Rectal smooth muscle tissue (tissue), 1 donor: ENCODE data around the gene KCTD16.

Experiments used
- H3K27ac ChIP-seq: one replicate; pipeline ENCODE4 v1.7.0; 2013; ENCODE audit warnings: low read depth, low read length, inconsistent platforms
- H3K27me3 ChIP-seq: one replicate; pipeline ENCODE4 v1.7.0; 2013; ENCODE audit warnings: low read length; ENCODE audit not compliant: control insufficient read depth, insufficient read depth
- H3K36me3 ChIP-seq: one replicate; pipeline ENCODE4 v1.7.0; 2013; ENCODE audit warnings: low read length; ENCODE audit not compliant: control insufficient read depth, insufficient read depth
- H3K4me1 ChIP-seq: one replicate; pipeline ENCODE4 v1.7.0; 2013; ENCODE audit warnings: low read length; ENCODE audit not compliant: control insufficient read depth, insufficient read depth
- H3K4me3 ChIP-seq: one replicate; pipeline ENCODE4 v1.7.0; 2013; ENCODE audit warnings: low read length
- H3K9ac ChIP-seq: one replicate; pipeline ENCODE4 v1.7.0; 2013; ENCODE audit warnings: low read length

KCTD16 gene

GRCh38 chr5:144378681-144379080 lies 208.0 kb downstream of the KCTD16 start:
- no peak overlapping the region for H3K4me3 ChIP-seq
- no peaks in the 10 kb centered on the region for H3K4me1 ChIP-seq
- H3K27me3 ChIP-seq: no peaks in the 10 kb centered on the region
- no peak overlapping the region for H3K27ac ChIP-seq
- H3K9ac ChIP-seq: no peak overlapping the region
- no peaks in the 10 kb centered on the region for H3K36me3 ChIP-seq

GRCh38 chr5:144385597-144385996 lies 214.9 kb downstream of the KCTD16 start:
- H3K4me3 ChIP-seq: no peak overlapping the region
- no peak overlapping the region for H3K9ac ChIP-seq
- H3K4me1 ChIP-seq: no peaks in the 10 kb centered on the region
- H3K27me3 ChIP-seq: no peaks in the 10 kb centered on the region
- no peaks in the 10 kb centered on the region for H3K36me3 ChIP-seq
- H3K27ac ChIP-seq: no peak overlapping the region

GRCh38 chr5:144386315-144386714 lies 215.6 kb downstream of the KCTD16 start:
- H3K9ac ChIP-seq: no peak overlapping the region
- H3K4me3 ChIP-seq: no peak overlapping the region
- no peak overlapping the region for H3K27ac ChIP-seq
- no peaks in the 10 kb centered on the region for H3K4me1 ChIP-seq
- no peaks in the 10 kb centered on the region for H3K36me3 ChIP-seq
- H3K27me3 ChIP-seq: no peaks in the 10 kb centered on the region

DNA sequence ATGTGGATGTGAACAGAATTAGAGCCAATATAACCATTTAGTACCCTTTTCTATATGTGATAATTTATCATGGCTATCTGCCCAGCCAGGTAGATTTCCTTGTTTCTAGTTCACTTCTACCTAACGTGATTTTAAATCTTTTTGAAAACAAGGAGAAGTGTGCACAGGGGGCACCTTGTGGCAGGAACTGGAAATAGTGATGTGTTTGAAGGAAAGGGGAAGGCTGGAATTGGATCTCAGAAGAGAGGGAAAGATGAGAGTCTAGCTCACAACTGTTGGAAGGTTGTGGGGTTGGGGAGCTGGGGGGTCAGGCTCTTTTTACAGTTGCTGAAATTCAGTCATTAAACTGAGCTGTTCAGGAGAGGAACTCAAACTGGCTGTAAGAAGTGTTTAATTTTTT lies 219.5 kb downstream of the KCTD16 start:
- Histone ChIP-seq H3K27ac (no peak overlapping the region), H3K27me3 (no peaks in the 10 kb centered on the region), H3K4me3 (no peak overlapping the region), H3K9ac (no peak overlapping the region), H3K36me3 (no peaks in the 10 kb centered on the region), H3K4me1 (no peaks in the 10 kb centered on the region)

GRCh38 chr5:144391044-144391443 lies 220.4 kb downstream of the KCTD16 start:
- H3K36me3 ChIP-seq: no peaks in the 10 kb centered on the region

GRCh38 chr5:144393641-144394435 lies 223.2 kb downstream of the KCTD16 start:
- H3K36me3 ChIP-seq: no peaks in the 10 kb centered on the region

More at GRCh38 chr5:144391044-144391443, 220.4 kb downstream of the KCTD16 start:
- no peak overlapping the region for H3K27ac ChIP-seq
- H3K27me3 ChIP-seq: no peaks in the 10 kb centered on the region
- H3K4me3 ChIP-seq: no peak overlapping the region
- no peak overlapping the region for H3K9ac ChIP-seq
- H3K4me1 ChIP-seq: no peaks in the 10 kb centered on the region

DNA sequence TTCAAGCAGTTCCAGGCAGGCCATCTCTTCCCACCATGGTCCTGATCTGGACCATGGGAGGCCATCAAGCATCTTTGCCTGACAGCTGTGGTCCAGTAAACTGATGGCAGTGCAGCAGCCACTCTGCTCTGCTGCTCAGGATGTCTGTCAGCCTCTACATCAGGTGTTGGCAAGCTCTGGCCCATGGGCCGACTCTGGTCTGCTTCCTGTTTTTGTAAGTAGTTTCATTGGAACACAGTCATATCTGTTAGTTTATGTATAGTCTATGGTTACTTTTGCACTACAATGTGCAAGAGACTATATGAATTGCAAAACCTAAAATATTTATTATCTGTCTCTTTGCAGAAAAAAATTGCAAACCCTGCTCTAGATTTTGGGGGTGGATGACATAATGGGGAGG lies 225.0 kb downstream of the KCTD16 start:
- Histone ChIP-seq H3K9ac (no peak overlapping the region), H3K36me3 (no peaks in the 10 kb centered on the region), H3K4me1 (no peaks in the 10 kb centered on the region), H3K27ac (no peak overlapping the region), H3K27me3 (no peaks in the 10 kb centered on the region), H3K4me3 (no peak overlapping the region)

More at GRCh38 chr5:144393641-144394435, 223.2 kb downstream of the KCTD16 start:
- Histone ChIP-seq H3K4me1 (no peaks in the 10 kb centered on the region), H3K27me3 (no peaks in the 10 kb centered on the region), H3K27ac (no peak overlapping the region), H3K4me3 (no peak overlapping the region), H3K9ac (no peak overlapping the region)

DNA sequence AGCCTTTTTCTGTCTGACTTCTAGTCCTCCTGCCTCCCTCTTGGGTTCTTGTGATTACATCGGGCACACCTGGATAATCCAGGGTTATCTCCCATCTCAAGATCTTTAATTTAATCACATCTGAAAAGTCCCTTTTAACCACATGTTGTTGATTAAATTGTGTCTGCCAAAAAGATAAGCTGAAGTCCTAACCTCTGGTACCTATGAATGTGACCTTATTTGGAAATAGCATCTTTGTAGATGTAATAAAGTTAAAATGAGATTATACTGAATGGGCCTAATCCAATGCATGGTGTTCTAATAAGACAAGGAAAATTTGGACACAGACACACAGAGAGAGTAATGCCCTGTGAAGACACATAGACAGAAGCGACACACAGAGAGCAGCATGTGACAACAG lies 232.4 kb downstream of the KCTD16 start:
- no peaks in the 10 kb centered on the region for H3K4me1 ChIP-seq
- H3K4me3 ChIP-seq: no peak overlapping the region
- H3K36me3 ChIP-seq: no peaks in the 10 kb centered on the region
- no peak overlapping the region for H3K27ac ChIP-seq
- no peak overlapping the region for H3K9ac ChIP-seq
- H3K27me3 ChIP-seq: no peaks in the 10 kb centered on the region

- Histone ChIP-seq H3K9ac (no peak overlapping the region), H3K27ac (no peak overlapping the region), H3K4me1 (no peaks in the 10 kb centered on the region), H3K4me3 (no peak overlapping the region), H3K36me3 (no peaks in the 10 kb centered on the region), H3K27me3 (no peaks in the 10 kb centered on the region)
These were observed 233.2 kb downstream of the KCTD16 start for GRCh38 chr5:144403817-144404420.

DNA sequence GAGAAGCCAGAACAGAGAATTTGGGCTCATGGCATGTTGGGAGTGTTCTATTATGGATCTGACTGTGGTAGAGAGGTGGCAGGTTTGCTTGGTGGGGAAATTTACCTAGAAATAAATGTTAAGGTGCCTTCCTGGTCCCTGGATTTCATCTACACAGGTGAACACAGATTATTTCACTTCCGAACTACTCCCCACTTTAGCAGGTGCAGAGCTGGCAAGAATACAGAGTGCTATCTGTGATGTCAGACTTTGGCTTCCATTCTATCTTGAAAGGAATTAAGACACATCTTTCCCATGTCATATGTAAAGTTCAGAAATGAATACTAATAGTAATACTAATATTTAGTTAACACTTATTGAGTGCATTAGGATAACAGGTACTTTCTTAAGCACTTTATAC lies 234.0 kb downstream of the KCTD16 start:
- H3K27me3 ChIP-seq: no peaks in the 10 kb centered on the region
- H3K4me1 ChIP-seq: no peaks in the 10 kb centered on the region
- no peak overlapping the region for H3K9ac ChIP-seq
- no peak overlapping the region for H3K27ac ChIP-seq
- no peaks in the 10 kb centered on the region for H3K36me3 ChIP-seq
- H3K4me3 ChIP-seq: no peak overlapping the region

DNA sequence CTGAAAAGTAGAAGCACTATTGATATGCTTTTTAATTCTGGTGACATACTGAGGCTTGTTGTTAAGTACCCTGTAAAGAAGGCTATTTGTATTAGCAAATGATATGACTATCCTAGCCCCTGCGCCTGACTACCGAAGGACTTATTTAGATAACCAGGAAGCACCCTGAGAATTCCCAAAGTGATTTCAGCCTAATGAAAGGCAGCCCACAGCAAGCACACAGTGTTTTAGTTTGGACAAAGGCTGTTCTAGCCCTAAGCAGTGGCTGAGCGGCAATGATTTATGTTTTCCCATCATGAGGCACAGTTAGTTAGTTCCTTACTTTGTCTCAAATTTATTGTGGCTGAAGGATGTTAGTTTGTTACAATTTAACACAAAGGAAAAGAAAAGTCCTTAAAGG lies 235.3 kb downstream of the KCTD16 start:
- H3K27me3 ChIP-seq: no peaks in the 10 kb centered on the region
- no peak overlapping the region for H3K27ac ChIP-seq
- H3K36me3 ChIP-seq: no peaks in the 10 kb centered on the region
- no peaks in the 10 kb centered on the region for H3K4me1 ChIP-seq
- no peak overlapping the region for H3K4me3 ChIP-seq
- no peak overlapping the region for H3K9ac ChIP-seq

DNA sequence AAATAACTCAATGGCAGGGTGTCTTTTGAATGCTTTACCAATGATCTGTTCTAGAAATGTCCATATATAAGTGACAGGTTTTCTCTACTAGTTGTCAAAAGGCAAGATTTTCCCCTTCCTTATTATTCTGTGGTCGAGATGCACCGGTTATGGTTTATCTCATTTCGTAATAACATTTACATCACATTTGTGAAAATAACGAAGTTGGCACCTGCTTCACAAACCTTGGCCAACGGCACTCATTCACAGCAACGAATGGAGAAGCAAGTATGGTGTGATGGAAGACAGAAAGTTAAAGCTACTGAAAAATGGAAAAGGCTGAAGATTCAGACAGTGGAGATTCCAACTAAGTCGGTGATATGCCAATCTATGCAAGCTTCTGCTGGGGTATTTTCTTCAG lies 235.8 kb downstream of the KCTD16 start:
- no peaks in the 10 kb centered on the region for H3K27me3 ChIP-seq
- no peaks in the 10 kb centered on the region for H3K36me3 ChIP-seq
- H3K4me1 ChIP-seq: no peaks in the 10 kb centered on the region
- no peak overlapping the region for H3K27ac ChIP-seq
- no peak overlapping the region for H3K4me3 ChIP-seq
- no peak overlapping the region for H3K9ac ChIP-seq
